Activated T-helper 1 cell treated with anti-CD3 and anti-CD28 coated beads, Interleukin-2, amount 50 U/mL, for 16 hours (primary cell): ENCODE data around the gene ZNF280B.
"Not testable (repeated sequence)": the region's sequence is repeated elsewhere in the genome, so short reads cannot be mapped to it uniquely, and the experiment has no call there.

Experiments used
- DNase-seq, 2 donors: peaks; one replicate each; pipeline ENCODE4 v3.0.0-alpha.2; 2020; ENCODE audit warnings: low read depth in 1 of 2, low spot score in 1 of 2

The ZNF280B gene

DNA sequence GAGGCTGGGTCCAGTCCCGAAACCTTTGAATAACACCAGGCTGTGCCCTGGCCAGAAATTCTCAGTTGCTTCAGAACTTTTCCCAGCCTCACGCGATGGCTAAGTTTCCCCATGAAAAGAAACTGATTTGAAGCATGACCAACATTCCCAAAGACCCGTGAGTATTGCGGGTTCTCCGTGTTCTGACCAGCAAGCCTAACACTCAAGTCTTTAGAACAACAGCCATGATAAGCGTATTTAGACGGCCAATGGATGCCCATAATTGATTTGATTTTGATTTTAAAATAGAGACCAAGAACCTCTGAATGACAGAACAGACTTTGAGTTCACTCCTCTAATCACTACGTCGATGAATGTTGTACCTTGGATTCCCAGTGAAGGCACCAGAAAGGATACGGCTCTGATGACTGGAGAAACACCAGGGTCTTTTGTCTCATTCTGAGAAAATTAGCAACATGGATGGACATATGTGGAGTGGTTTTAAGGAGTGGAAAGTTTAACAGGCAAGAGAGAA lies 43.9 kb downstream of the ZNF280B start:
- no peak for DNase-seq

DNA sequence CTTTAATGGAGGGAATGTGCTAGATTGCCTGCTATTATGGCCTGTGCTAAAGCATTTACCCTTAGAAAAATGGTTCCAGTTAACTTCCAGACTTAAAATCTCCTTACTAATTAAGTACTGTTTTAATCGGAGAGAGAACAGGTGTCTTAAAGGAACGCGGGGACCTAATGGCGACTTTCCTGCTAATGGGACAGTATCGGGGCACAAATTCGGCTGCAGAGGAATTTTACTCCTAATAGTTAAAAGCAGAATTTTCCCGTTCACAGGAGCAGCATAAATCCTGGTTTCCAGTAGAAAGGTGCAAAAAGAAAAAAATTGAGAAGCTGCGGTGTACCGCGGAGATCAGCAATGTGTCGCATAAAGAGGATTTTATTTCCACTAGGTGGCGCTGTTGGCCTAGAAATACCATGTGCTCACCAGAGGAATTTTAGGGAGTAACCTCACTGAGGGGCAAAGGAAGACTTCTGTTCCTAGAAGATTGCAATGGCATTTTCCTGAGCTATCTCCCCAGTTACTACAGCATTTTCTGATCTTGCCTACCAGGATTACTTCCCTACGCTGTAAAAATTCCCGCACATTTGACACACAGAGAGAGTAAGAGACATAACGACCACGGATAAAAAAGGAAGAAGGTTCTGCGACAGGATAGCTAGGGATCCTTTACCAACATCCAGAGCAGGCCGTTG lies 44.5 kb downstream of the ZNF280B start:
- peak; percentile 5 to 20 for DNase-seq

- DNase-seq = no peak
These were observed 45.6 kb downstream of the ZNF280B start for GRCh38 chr22:22462813-22463567.

DNA sequence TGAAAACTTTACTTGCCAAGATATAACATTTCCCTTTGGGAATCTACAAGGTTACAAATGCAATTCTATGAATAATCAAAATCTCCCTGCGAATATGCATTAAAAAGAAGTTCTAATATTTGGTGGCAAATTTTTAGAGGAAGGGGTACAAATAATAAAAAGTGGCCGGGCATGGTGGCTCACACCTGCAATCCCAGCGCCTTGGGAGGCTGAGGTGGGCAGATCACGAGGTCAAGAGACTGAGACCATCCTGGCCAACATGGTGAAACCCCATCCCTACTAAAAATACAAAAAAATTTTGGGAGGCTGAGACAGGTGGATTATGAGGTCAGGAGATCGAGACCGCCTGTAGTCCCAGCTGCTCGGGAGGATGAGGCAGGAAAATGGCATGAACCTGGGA lies 47.0 kb downstream of the ZNF280B start:
- no peak for DNase-seq

DNA sequence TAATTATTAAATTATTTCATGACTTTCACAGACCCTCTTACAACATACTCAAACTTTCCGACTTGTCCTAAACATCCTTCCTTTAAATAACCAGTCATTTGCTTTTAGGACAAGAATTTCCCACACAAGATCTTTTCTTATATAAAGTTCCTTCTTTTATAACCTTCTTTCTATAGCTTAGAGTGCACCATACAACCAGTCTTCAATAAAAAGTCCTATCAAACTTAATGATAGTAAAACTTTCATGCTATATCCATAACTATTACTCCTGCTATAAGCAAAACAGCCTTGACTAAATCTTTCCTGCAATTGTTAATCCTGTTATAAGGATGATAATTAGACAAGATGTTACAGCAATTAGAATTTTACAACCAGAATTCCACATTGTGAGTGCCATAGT lies 47.4 kb downstream of the ZNF280B start:
- DNase-seq = no peak

DNA sequence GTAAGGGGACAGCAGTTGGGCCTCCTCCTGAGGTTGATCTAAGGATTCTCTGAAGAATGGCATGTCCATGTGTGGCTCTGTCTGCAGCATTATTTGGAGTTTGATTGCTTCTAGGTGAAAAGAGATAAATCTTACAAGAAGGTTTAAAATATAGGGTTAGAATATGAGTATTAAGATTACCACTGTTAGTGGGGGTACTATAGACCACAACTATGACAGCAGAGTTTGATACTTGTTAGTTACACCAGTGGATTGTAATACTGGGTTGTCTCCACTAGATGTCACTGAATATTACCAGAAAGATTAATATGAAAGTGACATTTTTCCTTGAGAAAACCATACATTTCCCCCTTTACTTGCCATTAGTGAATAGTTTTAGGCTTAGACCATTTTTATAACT lies 47.9 kb downstream of the ZNF280B start:
- DNase-seq = no peak

DNA sequence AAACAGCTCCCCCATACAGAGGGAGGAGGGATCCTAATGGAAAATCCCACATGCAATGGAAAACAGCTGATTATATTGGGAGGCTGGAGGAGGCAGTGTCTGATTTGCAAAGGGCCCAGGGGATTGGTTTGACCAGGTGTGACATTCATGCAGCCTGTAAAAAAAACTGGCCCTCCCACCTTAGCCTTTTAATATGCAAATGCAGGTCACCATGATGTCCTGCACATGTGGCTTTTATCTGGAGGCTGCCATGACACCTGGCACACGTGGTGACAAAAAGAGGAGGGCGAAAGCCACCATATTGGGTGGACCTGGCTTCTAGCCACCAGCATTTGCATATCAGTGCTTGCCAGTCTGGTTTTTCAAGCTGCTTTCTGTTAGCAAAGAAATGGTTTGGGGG lies 48.5 kb downstream of the ZNF280B start:
- no peak for DNase-seq

DNA sequence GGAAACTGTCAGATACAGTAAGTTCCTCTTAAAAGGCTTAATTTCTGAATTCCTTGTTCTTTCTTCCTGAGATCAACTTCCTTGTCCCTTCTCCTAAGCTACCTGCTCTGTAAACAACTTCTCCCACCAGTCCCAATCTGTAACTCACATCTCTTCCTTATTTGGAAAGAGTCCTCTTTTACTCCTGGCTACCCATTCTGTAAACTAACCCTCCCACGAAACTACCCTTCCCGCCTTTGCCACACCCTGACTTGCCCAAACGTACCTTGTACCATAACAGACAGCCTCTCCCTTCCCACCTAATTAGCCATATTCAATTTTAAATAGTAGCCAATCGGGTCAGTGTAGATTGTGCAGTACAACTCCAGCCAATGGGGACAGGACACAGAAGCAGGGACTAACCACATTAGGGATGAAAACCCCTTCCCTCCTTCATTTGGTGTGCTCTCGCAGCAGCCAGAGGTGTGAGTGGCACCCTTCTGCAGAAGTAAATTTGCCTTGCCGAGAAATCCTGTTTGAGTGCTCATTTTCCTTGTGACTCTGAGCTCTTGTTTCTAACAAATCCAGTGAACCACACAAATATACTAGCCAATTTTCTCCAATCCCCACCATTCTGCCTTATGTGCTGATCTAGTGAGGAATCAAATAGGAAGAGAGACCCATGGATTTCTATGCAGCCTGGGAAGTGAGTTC lies 49.5 kb downstream of the ZNF280B start:
- DNase-seq = no peak

DNA sequence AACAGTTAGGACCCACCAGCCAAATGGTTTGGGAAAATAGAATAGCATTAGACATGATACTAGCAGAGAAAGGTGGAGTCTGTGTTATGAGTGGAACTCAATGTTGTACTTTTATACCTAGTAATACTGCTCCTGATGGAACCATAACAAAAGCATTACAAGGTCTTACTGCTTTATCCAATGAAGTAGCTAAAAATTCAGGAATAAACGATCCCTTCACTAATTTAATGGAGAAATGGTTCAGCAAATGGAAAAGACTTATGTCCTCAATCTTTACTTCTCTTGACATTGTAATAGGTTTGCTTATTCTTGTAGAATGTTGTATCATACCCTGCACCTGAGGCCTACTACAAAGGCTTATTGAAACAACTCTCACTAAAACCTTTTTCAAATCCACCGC lies 50.2 kb downstream of the ZNF280B start:
- no peak for DNase-seq

DNA sequence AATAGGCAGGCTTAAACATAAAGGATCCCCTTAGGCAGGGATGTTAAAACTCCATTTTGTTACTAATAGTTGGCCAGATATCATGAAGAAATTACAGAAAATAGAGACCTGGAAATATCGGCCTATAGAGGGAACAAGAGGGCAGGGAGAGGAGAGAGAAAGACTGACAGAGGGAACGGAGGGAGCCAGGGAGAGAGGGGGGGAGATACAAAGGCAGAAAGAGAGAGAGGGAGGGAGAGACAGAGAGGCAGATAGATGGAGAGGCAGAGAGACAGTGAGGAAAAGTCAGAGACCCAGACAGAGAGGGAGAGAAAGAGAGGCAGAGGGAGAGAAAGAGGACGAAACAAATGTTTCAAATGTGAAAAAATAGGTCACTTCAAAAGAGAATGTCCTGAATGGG lies 53.5 kb downstream of the ZNF280B start:
- DNase-seq = no peak

DNA sequence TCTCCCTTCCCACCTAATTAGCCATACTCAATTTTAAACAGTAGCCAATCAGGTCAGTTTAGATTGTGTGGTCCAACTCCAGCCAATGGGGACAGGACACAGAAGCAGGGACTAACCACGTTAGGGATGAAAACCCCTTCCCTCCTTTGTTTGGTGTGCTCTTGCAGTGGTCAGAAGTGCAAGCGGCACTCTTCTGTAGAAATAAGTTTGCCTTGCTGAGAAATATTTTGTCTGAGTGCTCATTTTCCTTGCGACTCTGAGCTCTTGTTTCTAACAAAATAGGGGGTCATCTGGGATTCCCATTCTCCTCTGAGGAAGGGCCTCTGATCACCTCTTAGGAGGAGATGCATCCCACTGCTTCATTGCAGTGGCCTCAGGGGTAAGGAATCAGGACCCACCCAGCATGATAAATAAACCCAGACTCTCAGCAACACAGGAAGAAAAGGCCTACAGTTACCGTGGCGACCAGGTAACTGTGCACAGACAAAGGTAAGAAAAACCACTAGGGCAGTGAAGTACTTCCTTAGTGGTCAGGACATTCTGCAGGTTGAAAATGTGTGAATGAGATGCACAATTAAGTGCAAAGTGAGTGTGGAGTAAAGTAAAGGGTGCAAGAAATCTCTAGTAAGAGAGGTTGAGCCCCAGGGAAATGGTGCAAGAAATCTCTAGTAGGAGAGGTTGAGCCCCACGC lies 55.4 kb downstream of the ZNF280B start:
- no peak for DNase-seq

DNA sequence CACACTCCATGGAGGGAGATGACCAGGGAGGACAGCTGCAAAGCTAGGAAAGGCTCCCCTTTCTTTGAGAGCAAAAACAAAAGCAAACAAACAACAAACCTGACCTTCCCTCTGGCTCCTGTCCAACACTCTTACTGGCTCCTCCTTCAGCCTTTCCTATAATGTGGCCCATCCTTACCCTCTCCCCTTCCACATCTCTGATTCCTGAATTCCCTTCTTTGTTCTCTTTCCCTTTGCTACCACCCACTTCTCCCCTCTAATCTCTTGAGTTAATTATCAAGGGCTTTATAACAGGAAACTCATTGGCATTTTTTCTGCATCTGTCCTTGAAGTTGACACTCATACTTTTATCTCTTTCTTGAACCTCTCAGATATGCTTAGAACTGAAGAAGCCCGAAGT lies 56.3 kb downstream of the ZNF280B start:
- no peak for DNase-seq

DNA sequence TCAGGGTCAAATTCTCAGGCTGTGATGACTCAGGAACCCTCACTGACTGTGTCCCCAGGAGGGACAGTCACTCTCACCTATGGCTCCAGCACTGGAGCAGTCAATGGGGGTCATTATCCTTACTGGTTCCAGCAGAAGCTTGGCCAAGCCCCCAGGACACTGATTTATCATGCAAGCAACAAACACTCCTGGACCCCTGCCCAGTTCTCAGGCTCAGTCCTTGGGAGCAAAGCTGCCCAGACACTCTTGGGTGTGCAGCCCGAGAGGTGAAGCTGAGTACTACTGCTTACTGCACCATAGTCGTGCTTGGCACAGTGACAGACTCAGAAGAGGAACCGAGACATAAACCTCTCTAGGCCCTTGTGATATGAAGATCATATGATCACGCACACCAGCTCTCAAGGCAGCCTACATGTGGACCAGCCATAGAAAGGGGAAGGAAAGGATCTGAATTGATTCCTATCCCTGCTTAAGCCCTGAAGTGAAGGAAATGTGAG lies 58.2 kb downstream of the ZNF280B start:
- no peak for DNase-seq

- no peak for DNase-seq
These were observed 58.7 kb downstream of the ZNF280B start for GRCh38 chr22:22449819-22450218.

DNA sequence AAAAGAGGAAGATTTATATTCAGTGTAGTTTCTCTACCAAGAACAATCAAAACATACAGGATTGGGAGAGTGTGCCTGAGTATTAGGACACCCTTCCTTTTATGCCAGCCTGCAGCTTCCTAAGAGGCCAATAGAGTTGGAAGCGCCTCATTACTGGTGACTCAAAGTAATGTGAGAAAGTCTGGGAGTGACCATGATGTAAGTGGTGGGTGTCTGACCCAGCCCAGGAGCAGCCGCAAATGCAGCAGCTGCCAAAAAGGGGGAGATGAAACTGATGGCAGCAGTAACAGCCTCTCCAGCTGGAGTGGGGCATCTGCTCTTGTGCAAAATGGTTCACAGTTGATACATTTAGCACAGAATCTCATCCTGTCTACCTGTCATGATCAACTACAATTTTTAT lies 62.0 kb downstream of the ZNF280B start:
- no peak for DNase-seq

DNA sequence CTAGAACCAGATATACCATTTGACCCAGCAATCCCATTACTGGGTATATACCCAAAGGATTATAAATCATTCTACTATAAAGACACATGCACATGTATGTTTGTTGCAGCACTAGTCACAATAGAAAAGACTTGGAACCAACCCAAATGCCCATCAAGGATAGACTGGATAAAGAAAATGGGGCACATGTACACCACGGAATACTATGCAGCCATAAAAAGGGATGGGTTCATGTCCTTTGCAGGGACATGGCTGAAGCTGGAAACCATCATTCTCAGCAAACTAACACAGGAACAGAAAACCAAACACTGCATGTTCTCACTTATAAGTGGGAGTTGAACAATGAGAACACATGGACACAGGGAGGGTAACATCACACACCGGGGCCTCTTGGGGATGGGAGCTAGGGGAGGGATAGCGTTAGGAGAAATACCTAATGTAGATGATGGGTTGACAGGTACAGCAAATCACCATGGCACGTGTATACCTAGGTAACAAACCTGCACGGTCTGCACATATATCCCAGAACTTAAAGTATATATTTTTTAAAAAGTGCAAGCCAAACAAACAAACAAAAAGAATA lies 64.4 kb downstream of the ZNF280B start:
- not testable (repeated sequence) for DNase-seq

DNA sequence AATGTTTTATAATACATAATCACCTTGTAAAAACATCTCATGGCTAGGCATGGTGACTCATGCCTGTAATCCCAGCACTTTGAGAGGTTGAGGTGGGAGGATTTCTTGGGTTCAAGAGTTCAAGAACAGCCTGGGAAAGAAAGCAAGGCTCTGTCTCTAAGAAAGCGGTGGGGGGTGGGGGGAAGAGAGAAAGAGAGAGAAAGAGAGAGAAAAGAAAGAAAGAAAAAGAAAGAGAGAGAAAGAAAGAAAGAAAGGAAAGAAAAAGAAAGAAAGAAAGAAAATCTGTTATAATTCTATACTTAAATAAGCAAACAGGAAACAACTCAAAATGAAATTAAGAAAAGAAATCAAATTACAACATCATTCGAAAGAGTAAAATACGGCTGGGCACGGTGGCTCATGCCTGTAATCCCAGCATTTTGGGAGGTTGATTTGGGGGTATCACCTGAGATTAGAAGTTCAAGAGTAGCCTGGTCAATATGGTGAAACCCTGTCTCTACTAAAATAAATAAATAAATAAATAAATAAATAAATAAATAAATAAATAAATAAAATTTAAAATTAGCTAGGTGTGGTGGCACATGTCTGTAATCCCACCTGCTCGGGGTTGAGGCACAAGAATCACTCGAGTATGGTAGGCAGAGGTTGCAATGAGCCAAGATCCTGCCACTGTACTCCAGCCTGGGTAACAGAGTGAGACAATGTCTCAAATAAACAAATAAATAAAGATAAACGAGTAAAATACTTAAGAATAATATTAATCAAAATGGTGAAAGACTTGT lies 65.4 kb downstream of the ZNF280B start:
- DNase-seq = no peak

DNA sequence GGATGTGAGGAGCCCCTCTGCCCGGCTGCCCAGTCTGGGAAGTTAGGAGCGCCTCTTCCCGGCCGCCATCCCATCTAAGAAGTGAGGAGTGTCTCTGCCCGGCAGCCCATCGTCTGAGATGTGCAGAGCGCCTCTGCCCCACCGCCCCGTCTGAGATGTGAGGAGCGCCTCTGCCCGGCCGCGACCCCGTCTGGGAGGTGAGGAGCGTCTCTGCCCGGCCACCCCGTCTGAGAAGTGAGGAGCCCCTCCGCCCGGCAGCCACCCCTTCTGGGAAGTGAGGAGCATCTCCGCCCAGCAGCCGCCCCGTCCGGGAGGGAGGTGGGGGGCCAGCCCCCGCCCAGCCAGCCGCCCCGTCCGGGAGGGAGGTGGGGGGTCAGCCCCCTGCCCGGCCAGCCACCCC lies 66.9 kb downstream of the ZNF280B start:
- not testable (repeated sequence) for DNase-seq

- DNase-seq = no peak
These were observed 68.4 kb downstream of the ZNF280B start for GRCh38 chr22:22440188-22440587.
